Activated effector memory CD4-positive, alpha-beta T cell treated with Interleukin-2 at 50 U/mL for 16 hours (primary cell): ENCODE measurements around the gene PFDN1.

Experiments
- DNase-seq: peaks from one replicate; pipeline ENCODE4 v3.0.0-alpha.2; 2020

Gene PFDN1

DNA sequence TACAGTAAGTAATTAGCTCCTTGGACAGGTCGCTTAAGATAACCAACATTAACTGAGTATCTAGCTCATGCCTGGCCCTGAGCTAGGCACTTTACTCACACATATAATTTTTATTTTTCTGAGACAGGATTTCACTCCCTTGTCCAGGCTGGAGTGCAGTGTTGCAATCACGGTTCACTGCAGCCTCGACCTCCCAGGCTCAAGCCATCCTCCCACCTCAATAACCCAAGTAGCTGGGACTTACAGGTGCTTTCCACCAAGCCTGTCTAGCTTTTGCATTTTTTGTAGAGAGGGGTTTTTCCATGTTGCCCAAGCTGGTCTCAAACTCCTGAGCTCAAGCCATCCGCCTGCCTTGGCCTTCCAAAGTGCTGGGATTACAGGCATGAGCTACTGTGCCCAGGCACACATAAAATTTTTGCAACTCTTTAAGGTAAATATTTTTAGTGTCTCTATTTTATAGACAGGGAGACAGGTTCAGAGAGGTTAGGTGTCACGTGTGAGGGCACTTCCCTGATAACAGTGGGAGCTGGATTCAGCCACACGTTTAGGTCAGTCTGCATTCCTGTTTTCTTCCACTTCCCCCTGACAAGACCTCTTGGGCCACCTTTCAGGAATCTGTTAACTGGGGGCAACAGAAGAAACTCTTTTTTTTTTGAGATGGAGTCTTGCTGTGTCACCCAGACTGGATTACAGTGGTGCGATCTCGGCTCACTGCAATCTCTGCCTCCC is 25.3 kb upstream of the PFDN1 start:
- no peak for DNase-seq

DNA sequence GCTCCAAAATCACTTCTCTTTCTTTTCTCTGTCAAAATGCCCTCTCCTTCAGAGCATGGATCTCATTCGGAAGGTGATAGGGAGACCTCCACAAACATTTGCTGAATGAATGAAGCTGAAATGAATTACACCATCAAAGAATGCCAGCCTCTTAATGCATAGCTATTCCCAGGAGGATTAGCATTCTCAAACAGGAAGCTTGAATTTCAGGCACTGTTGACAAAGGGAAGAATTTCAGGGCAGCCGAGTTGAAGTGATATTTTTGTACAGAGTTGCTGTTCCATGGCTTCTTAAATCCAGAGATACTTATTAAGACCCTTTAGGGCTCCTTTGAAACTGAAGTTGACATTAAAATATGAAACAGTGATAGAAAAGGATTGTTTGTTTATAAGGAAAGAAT is 24.7 kb upstream of the PFDN1 start:
- no peak for DNase-seq

DNA sequence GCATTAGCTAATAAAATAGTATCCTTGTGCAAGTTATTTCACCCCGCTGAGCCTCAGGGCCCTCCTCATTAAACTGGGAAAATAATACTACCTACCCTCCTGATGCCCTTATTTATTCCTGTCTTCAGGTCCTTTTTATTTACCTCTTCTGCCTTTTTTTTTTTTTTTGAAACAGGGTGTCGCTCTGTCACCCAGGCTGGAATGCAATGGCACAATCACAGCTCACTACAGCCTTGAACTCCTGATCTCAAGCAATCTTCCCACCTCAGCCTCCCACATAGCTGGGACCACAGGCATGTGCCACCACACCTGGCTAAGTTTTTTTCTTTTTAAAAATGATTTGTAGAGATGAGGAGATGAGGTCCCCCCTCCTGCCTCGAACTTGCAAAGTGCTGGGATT is 22.6 kb upstream of the PFDN1 start:
- no peak for DNase-seq

GRCh38 chr5:140324617-140325241 is 21.8 kb upstream of the PFDN1 start:
- DNase-seq, result no peak

DNA sequence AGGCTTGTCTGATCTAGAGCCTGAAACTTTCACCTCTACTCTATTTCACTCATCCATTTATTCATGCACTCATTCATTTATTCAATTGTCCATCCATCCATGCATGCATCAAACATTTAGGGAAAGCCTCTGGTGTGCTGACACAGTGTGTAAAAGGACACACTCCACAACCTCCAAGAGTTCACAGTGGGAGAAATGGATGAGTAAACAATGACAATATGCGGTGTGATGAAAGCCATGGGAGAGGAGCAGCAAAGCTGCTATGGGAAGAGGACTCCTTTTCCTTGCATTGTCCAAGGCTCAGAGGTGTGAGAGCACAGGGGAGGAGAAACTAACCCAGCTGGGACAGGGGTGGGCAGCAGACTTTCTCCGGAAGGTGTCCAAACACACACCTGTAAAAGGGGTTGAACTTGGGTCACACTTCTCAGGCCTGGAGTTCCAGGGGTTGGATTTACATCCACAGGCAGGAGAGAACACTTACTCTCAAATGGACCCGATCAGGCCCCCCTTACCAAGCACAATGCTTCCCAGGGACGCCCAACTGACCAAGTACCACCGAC is 21.2 kb upstream of the PFDN1 start:
- DNase-seq, result no peak

DNA sequence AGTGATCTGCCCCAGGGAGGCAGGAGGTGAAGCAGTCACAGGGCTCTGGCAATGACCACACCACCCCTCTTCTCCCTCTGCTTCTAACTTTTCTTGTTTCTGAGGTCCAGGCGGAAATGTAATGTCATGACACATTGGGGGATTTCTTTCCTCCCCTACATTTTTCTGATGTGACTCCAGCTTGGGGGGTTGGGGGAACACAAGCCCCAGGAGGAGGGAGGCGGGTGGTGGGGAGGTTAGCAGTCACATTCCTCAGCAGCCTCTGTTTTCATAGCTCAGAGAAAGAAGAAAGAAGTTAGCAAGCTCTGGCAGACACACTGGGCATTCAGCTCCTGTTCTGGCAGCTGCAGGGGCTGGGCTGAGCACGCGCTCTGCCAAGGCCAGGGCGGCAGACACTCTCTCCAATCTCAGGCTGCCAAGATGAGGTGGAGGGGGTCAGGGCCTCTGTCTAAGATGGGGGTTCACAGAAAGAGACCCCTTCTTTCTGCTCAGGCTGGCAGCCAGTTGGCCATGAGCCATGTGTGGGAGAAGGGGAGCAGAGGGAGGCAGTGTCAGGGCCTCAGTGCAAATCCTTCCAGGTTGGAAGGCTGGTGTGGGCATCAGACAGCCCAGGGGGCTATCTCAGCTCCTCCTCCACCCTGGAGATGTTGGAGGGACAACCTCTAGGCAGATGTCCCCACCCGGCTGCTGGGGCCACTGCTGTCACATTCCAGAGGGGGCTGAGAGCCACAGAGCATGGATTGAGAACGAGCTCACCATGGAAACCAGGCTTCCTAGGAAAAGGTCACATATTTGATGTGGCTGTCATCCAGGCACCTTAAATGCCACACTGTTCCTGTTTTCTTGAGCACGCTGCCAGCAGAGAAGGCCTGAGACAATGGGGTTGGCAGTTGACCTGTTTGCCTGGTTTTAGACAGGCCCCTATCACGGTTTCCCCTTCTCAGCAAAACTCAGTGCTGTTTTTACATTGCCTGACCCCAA is 20.1 kb upstream of the PFDN1 start:
- no peak for DNase-seq

DNA sequence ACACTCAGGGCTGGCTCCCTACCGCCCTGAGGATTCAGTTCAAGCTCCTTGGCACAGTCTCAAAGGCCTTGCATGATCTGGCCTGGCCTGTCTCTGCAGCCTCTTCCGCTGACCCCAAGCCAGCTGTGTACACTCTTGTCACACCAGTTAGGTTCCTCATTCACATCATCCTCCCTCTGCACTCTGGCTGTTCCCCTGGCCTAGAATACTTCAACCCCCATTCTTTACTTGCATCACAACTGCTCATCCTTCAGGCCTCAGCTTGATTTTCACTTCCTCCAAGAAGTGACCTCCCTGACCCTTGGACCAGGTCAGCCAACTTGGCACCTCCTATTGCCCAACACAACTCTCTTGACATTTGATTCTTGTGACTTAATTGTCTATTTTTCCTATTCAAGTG is 18.9 kb upstream of the PFDN1 start:
- DNase-seq, result no peak

DNA sequence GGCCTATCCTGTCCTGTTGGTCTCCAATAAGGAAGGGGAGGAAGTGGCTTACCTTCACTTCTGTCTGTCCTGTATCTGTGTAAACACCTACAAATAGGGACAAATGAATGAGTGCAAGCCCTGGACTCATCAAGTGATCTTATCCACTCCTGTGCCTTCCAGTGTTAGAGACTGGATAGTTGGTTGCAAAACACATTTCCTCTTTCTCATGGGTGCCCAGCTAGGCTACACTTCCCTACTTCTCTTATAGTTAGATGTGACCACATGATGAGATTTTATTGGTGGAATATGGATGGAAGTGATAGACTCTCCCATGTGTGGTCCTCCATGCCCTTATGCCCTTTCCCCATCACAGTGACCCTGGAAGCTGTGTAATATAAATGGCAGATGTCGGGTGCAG is 16.9 kb upstream of the PFDN1 start:
- DNase-seq, result no peak

DNA sequence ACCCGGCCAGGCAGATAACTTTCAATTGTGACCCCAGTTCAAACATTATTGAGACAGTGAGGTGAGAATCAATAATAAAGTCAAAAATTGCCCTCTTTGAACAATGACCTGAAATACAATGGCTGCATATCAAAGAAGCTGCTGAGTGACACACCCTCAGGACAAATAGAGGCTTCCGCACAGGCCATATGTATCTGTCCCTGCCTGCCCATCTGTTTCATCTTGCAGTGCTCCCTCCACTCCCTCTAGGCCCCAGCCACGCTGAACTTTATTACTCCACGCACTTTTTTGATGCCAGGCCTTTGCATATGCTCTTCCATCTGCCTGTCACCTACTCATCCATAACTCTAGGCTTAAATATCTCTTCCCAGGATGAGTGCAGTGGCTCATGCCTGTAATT is 15.9 kb upstream of the PFDN1 start:
- no peak for DNase-seq

- no peak for DNase-seq
Observed at GRCh38 chr5:140317859-140318258, 15.0 kb upstream of the PFDN1 start.

- no peak for DNase-seq
Observed at GRCh38 chr5:140312791-140313189, 9.9 kb upstream of the PFDN1 start.

- no peak for DNase-seq
Observed at GRCh38 chr5:140312067-140312790, 9.3 kb upstream of the PFDN1 start.

GRCh38 chr5:140311011-140311467 is 8.1 kb upstream of the PFDN1 start:
- DNase-seq, result no peak

- DNase-seq, result no peak
Observed at GRCh38 chr5:140310434-140310833, 7.5 kb upstream of the PFDN1 start.

- no peak for DNase-seq
Observed at GRCh38 chr5:140309706-140310249, 6.9 kb upstream of the PFDN1 start.

- no peak for DNase-seq
Observed at GRCh38 chr5:140305471-140305870, 2.6 kb upstream of the PFDN1 start.

- DNase-seq, result no peak
Observed at GRCh38 chr5:140303966-140304365, 1.1 kb upstream of the PFDN1 start.

DNA sequence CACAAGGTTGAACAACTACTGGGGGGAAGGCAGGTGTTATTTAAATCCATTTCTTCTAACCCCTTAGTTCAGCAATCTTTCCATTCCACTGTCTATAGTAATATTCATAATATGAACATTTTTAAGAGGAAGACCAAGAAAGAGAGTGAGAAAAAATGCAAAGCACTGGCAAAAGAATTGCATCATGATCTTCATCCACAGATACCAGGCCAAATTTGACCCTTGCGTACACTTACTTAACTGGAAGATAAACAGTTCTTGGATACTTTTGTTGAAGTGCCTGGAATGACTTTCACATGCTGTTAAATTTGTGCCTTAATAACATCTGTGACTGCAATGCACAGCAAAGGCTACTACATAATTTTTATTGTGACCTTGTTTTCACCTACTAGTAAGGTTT is 1.8 kb downstream of the PFDN1 start:
- DNase-seq, result no peak

DNA sequence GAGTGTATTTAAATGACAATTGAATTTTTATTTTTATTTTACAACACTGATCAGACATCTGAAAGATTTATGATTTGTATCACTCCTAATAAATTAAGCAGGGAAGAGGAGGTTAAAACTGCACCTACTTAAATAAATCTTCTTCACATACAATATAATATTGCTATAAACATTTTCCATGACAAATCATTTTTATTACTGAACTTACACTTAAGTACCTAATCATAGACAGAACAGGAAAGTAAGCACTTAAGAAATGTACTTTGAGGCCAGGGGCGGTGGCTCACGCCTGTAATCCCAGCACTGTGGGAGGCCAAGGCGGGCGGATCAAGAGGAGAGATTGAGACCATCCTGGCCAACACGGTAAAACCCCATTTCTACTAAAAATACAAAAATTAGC is 3.8 kb downstream of the PFDN1 start:
- DNase-seq, result no peak

DNA sequence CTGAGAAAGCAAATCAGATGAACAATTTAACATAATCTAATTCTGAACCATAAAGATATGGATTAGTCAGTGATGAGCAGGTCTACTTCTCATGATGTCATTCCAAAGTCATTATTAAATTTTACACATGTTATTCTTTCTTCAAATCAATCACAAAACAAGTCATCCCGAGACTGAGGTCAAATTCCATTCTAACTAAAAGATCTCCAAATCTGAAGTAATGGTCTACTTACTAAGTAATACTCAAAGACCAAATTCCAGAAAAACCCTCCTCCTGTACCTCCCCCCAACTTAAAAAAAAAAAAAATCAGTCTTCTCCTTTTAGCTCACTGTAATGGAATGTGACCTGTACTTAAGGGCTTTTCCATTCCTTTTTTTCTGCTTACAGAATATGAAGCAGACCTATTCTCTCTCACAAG is 4.7 kb downstream of the PFDN1 start:
- no peak for DNase-seq

GRCh38 chr5:140297283-140297682 is 5.6 kb downstream of the PFDN1 start:
- DNase-seq, result no peak

DNA sequence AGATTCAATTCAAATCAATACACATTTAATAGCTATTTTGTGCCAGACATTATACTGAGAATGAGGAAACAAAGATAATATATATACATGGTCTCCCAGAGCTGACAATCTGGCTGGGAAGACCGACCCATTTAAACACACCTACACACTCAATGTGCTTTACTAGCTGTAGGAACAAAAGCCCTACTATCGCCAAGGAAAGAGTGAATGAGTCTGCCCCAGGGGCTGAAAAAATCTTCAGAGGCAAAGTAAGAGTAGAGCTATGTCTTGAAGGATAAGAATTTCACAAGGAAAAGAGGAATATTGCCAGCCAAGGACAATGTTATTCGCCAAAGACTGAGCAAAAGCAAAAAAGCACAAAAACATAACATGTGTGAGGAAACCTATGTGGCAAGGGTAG is 6.6 kb downstream of the PFDN1 start:
- DNase-seq, result no peak
